IPS DF 6.9 (cell line): ENCODE results near the gene GBE1.

Experiments
- DNase-seq: peaks from one replicate; pipeline ENCODE4 v3.0.0-alpha.2; 2013; ENCODE audit warnings: low read depth, low spot score
- H3K27ac ChIP-seq: one replicate; pipeline ENCODE4 v1.5.1; 2013; ENCODE audit warnings: low read length, control low read depth
- H3K27me3 ChIP-seq: 2 replicates; pipeline ENCODE4 v1.6.1; 2013; ENCODE audit warnings: mild to moderate bottlenecking, low read length; ENCODE audit not compliant: control insufficient read depth, insufficient read depth
- H3K36me3 ChIP-seq: 2 replicates; pipeline ENCODE4 v1.6.1; 2013; ENCODE audit warnings: low read length; ENCODE audit not compliant: control insufficient read depth, insufficient read depth
- H3K4me1 ChIP-seq: 2 replicates; pipeline ENCODE4 v1.6.1; 2013; ENCODE audit warnings: low read length; ENCODE audit not compliant: control insufficient read depth, insufficient read depth
- H3K4me3 ChIP-seq: 2 replicates; pipeline ENCODE4 v1.5.1; 2013; ENCODE audit warnings: mild to moderate bottlenecking, low read length
- H3K9me3 ChIP-seq: 2 replicates; pipeline ENCODE4 v1.6.1; 2013; ENCODE audit warnings: low read length, inconsistent platforms; ENCODE audit not compliant: control insufficient read depth, insufficient read depth
- WGBS: extraction: QIAGEN DNeasy Blood & Tissue Kit; methylation state at CpG from one replicate; pipeline ENCODE4 v1.1.7; 2013; ENCODE audit warnings: mixed read lengths, missing lambda C conversion rate; ENCODE audit not compliant: insufficient read length, insufficient coverage; 5-methylcytosine and 5-hydroxymethylcytosine counted together

The GBE1 gene

GRCh38 chr3:81580355-81580754 is 181.1 kb downstream of the GBE1 start:
- no peaks in the 10 kb centered on the region for H3K27me3 ChIP-seq
- H3K4me1 ChIP-seq: no peaks in the 10 kb centered on the region; the same call in 1 of the 2 replicates
- H3K36me3 ChIP-seq: no peaks in the 10 kb centered on the region
- H3K9me3 ChIP-seq: no peaks in the 10 kb centered on the region; the same call in 1 of the 2 replicates
- no peak overlapping the region for H3K4me3 ChIP-seq
- DNase-seq: no peak
- no peak overlapping the region for H3K27ac ChIP-seq
- WGBS: no CpG with 5 or more reads among the region's 5 CpGs

GRCh38 chr3:81579744-81580143 is 181.7 kb downstream of the GBE1 start:
- H3K9me3 ChIP-seq: no peaks in the 10 kb centered on the region; the same call in 1 of the 2 replicates
- H3K27ac ChIP-seq: no peak overlapping the region
- H3K4me3 ChIP-seq: no peak overlapping the region
- no peaks in the 10 kb centered on the region; the same call in 1 of the 2 replicates for H3K4me1 ChIP-seq
- no peaks in the 10 kb centered on the region for H3K36me3 ChIP-seq
- WGBS: no CpG with 5 or more reads among the region's 2 CpGs
- no peaks in the 10 kb centered on the region for H3K27me3 ChIP-seq
- DNase-seq: no peak

DNA sequence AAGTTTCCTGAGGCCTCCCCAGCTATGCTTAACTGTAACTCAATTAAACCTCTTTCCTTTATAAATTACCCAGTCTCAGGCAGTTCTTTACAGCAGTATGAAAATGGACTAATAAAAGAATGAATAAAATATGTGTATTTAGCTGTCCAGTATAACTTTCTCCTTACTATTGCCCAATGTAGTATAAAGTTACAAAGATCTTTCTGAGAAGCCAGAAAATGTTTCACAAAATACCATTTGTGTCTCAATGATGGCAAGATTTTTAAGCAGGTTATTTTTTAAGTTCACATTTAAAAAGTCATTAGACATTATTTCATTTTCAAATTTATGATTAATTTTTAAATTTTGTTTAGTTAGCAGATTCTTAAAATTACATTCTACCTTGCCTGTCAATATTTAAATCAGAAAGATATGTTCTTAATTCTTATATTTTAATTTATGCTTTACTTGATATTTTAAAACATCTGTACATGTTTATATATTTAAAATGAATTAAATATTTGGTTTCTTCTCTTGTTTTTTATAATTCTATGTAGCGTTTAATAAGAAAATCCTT is 189.2 kb downstream of the GBE1 start:
- Histone ChIP-seq H3K36me3 (no peaks in the 10 kb centered on the region), H3K4me1 (no peaks in the 10 kb centered on the region), H3K27me3 (no peaks in the 10 kb centered on the region), H3K4me3 (no peak overlapping the region), H3K9me3 (no peaks in the 10 kb centered on the region), H3K27ac (no peak overlapping the region)
- DNase-seq: no peak
- no CpG with 5 or more reads among the region's 1 CpG for WGBS

- Histone ChIP-seq H3K27me3 (no peaks in the 10 kb centered on the region), H3K4me3 (no peak overlapping the region), H3K4me1 (no peaks in the 10 kb centered on the region), H3K27ac (no peak overlapping the region), H3K9me3 (no peaks in the 10 kb centered on the region), H3K36me3 (no peaks in the 10 kb centered on the region)
- no CpG with 5 or more reads among the region's 5 CpGs for WGBS
- DNase-seq: no peak
Observed at GRCh38 chr3:81568378-81568777, 193.1 kb downstream of the GBE1 start.

GRCh38 chr3:81565041-81565440 is 196.4 kb downstream of the GBE1 start:
- no peaks in the 10 kb centered on the region for H3K4me1 ChIP-seq
- H3K27ac ChIP-seq: no peak overlapping the region
- no peak overlapping the region for H3K4me3 ChIP-seq
- no peak for DNase-seq
- no peaks in the 10 kb centered on the region for H3K27me3 ChIP-seq
- no peaks in the 10 kb centered on the region for H3K9me3 ChIP-seq
- no CpG with 5 or more reads among the region's 2 CpGs for WGBS
- H3K36me3 ChIP-seq: no peaks in the 10 kb centered on the region

- Histone ChIP-seq H3K27ac (no peak overlapping the region), H3K4me1 (no peaks in the 10 kb centered on the region), H3K36me3 (no peaks in the 10 kb centered on the region), H3K27me3 (no peaks in the 10 kb centered on the region), H3K4me3 (no peak overlapping the region), H3K9me3 (no peaks in the 10 kb centered on the region)
- no CpG with 5 or more reads among the region's 1 CpG for WGBS
- DNase-seq: no peak
Observed at GRCh38 chr3:81558106-81558505, 203.3 kb downstream of the GBE1 start.

- no peaks in the 10 kb centered on the region for H3K27me3 ChIP-seq
- no peaks in the 10 kb centered on the region for H3K9me3 ChIP-seq
- DNase-seq: no peak
- no peak overlapping the region for H3K27ac ChIP-seq
- no peak overlapping the region for H3K4me3 ChIP-seq
- WGBS: no CpG with 5 or more reads among the region's 2 CpGs
- H3K36me3 ChIP-seq: no peaks in the 10 kb centered on the region
- H3K4me1 ChIP-seq: no peaks in the 10 kb centered on the region
Observed at GRCh38 chr3:81554801-81555200, 206.6 kb downstream of the GBE1 start.

- Histone ChIP-seq H3K4me3 (no peak overlapping the region), H3K27ac (no peak overlapping the region), H3K4me1 (no peaks in the 10 kb centered on the region), H3K27me3 (no peaks in the 10 kb centered on the region), H3K9me3 (no peaks in the 10 kb centered on the region), H3K36me3 (no peaks in the 10 kb centered on the region)
- no CpG with 5 or more reads among the region's 1 CpG for WGBS
- DNase-seq: no peak
Observed at GRCh38 chr3:81554388-81554787, 207.1 kb downstream of the GBE1 start.

DNA sequence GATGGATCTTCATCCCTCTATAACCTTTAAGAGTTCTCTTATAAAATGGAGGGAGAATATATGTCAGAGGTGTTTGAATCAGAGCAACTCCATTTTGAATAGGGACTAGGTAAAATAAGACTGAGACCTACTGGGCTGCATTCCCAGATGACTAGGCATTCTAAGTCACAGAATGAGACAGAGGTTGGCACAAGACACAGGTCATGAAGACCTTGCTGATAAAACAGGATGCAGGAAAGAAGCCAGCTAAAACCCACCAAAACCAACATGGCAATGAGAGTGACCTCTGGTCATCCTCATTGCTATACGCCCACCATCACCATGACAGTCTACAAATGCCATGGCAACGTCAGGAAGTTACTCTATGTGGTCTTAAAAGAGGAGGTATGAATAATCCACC is 211.0 kb downstream of the GBE1 start:
- H3K27ac ChIP-seq: no peak overlapping the region
- no peak overlapping the region for H3K4me3 ChIP-seq
- no CpG with 5 or more reads among the region's 2 CpGs for WGBS
- no peaks in the 10 kb centered on the region for H3K27me3 ChIP-seq
- no peaks in the 10 kb centered on the region for H3K9me3 ChIP-seq
- no peaks in the 10 kb centered on the region for H3K36me3 ChIP-seq
- DNase-seq: no peak
- no peaks in the 10 kb centered on the region for H3K4me1 ChIP-seq

- no CpG with 5 or more reads among the region's 2 CpGs for WGBS
- H3K4me3 ChIP-seq: no peak overlapping the region
- H3K27ac ChIP-seq: no peak overlapping the region
- H3K27me3 ChIP-seq: no peaks in the 10 kb centered on the region
- DNase-seq: no peak
- no peaks in the 10 kb centered on the region for H3K36me3 ChIP-seq
- no peaks in the 10 kb centered on the region for H3K9me3 ChIP-seq
- H3K4me1 ChIP-seq: no peaks in the 10 kb centered on the region
Observed at GRCh38 chr3:81549831-81550230, 211.6 kb downstream of the GBE1 start.

DNA sequence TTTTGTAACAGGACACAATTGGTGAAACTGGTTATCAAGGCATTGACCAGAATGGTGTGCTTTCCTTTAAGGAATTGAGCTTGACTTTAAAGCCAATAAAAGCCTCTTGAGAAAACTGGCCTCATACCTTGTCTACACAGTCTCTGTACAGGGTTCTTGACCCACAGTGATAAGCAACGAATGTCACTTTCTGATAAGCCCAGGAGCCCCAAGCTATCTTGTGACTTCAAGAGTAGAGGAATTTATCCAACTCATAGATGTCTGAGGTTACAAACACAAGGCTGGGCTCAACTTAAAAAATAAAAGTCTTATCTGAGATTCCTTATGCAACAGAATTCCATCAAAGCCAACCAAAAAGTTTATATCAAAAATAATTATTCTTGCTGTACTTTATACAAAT is 212.1 kb downstream of the GBE1 start:
- no CpG with 5 or more reads among the region's 1 CpG for WGBS
- H3K27me3 ChIP-seq: no peaks in the 10 kb centered on the region
- DNase-seq: no peak
- H3K9me3 ChIP-seq: no peaks in the 10 kb centered on the region
- H3K27ac ChIP-seq: no peak overlapping the region
- H3K4me1 ChIP-seq: no peaks in the 10 kb centered on the region
- no peak overlapping the region for H3K4me3 ChIP-seq
- H3K36me3 ChIP-seq: no peaks in the 10 kb centered on the region
